Diencephalon (tissue), 1 donor: ENCODE results near the gene NPIPB8. TPM values are rescaled to one million over a fixed set of nuclear protein-coding genes. Genes with fewer than 3 reads are reported as not detected.

Experiments used
- total RNA-seq: library from RNA; depleted of rRNA; stranded (reverse); fragments of >200 nt; gene quantifications from one replicate; pipeline ENCODE4 v1.2.3, GENCODE V29; 2014

The NPIPB8 gene
- not detected for total RNA-seq

DNA sequence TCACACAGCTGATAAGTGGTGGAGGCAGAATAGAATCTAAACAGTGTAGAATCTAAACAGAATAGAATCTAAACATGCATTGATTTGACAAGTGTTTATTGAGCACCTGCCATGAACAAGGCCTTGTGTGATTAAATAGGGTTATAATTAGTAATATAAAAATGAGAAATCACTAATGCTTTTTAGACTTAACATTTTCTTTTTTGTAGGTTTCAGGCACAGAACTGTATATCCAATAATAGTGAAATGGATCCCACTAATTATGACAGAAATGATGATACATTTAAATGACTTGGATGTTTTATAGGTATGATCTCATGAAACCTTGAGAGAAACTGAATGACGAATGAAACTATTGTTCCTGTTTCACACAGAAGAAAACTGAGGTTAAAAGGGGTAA, at the start of gene NPIPB8:
NPIPB8 (plus strand) TSS at position 301 of the 400 bp plus-strand sequence. CDS start 296 bp downstream, outside the sequence.

DNA sequence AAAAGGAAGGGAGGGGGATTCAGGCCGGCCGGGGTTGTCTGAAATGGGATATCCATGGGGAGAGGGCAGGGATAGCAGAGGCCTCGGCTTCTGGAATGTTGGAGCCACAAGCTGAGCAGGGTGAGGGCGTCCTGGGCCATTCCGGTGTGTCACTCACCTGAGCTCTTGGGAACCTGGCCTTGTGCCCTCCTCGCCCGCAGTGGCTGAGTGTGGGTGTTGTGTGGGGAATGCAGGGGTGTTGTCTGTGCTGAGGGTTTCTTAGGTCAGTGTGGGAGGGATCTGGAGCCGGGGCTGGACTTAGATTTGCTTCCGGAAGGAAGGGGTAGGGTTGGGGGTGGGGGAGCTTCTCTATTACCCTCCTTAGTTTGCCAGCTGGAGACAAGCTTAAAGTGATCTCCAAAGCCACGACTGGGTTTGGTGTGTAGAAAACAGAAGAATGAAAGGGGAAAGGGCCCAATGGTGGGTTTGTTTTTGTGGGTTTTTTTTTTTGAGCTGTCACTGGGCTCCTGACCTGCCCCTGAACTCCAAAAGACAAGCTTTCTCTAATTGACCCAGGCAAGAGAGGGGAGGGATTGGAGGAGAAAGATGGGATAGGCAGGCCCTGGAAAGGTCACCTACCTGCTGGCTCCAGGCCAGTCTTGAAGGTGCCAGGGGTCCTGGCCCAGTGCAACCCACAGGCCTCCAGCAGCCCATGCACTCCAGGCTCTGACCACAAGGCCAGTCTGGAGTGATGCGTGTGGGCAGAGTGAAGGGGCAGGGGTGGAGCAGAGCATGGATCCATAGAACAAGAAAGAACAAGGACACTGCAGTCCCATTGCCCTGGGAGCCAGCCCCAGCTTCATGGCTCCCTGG, 40.8 kb upstream of the NPIPB8 start, which contains the start of gene SULT1A2:
SULT1A2 (minus strand) TSS at position 211 of the 852 bp plus-strand sequence. CDS start 1,120 bp downstream, outside the sequence.

DNA sequence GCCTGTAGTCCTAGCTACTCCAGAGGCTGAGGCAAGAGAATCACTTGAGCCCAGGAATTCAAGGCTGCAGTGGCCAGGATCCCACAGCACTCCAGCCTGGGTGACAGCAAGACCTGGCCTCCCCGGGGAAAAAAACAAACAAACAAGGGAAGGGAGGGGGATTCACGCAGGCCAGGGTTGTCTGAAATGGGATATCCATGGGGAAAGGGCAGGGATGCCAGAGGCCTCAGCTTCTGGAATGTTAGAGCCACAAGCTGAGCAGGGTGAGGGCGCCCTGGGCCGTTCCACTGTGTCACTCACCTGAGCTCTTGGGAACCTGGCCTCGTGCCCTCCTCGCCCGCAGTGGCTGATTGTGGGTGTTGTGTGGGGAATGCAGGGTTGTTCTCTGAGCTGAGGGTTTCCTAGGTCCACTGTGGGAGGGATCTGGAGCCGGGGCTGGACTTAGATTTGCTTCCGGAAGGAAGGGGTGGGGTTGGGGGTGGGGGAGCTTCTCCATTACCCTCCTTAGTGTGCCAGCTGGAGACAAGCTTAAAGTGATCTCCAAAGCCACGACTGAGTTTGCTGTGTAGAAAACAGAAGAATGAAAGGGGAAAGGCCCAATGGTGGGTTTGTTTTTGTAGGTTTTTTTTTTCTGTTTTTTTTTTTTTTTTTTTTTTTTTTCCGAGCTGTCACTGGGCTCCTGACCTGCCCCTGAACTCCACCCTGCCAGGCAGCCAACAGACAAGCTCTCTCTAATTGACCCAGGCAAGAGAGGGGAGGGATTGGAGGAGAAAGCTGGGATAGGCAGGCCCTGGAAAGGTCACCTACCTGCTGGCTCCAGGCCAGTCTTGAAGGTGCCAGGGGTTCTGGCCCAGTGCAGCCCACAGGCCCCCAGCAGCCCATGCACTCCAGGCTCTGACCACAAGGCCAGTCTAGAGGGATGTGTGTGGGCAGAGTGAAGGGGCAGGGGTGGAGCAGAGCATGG, 28.0 kb upstream of the NPIPB8 start, which contains the start of gene SULT1A1:
SULT1A1 (minus strand) TSS at position 414 of the 964 bp plus-strand sequence. CDS start 1,189 bp downstream, outside the sequence.

Other genes starting within 250 kb of the NPIPB8 start
- 115 TPM for gene EIF3CL, start 234.2 kb upstream of the NPIPB8 start, total RNA-seq
- not detected for gene NPIPB7, start 165.7 kb upstream of the NPIPB8 start, total RNA-seq
- 21.5 TPM for gene CLN3, start 146.0 kb upstream of the NPIPB8 start, total RNA-seq
- gene APOBR, start 143.4 kb upstream of the NPIPB8 start, total RNA-seq, result 0.23 TPM
- not detected for gene IL27, start 131.2 kb upstream of the NPIPB8 start, total RNA-seq
- 0.46 TPM for gene NUPR1, start 99.1 kb upstream of the NPIPB8 start, total RNA-seq
- gene SGF29, start 84.1 kb upstream of the NPIPB8 start, total RNA-seq, result 16.1 TPM
- 0.69 TPM for gene SULT1A2, start 41.0 kb upstream of the NPIPB8 start, total RNA-seq
- gene SULT1A1, start 28.0 kb upstream of the NPIPB8 start, total RNA-seq, result 11.1 TPM
- gene EIF3C, start 73.4 kb downstream of the NPIPB8 start, total RNA-seq, result 195 TPM
- 4.6 TPM for gene NPIPB9, start 113.7 kb downstream of the NPIPB8 start, total RNA-seq
- 43.1 TPM for gene ATXN2L, start 184.9 kb downstream of the NPIPB8 start, total RNA-seq
- gene TUFM, start 208.3 kb downstream of the NPIPB8 start, total RNA-seq, result 71.7 TPM
- gene SH2B1, start 225.8 kb downstream of the NPIPB8 start, total RNA-seq, result 18.7 TPM
- gene ATP2A1, start 240.4 kb downstream of the NPIPB8 start, total RNA-seq, result 0.23 TPM